NCI-H82 treated with DMSO at 0.1 percent for 48 hours (cell line): ENCODE data around the gene TAF11L11.
"Not testable (repeated sequence)": the region's sequence is repeated elsewhere in the genome, so short reads cannot be mapped to it uniquely, and the experiment has no call there.

ENCODE experiments used
- DNase-seq: peaks from one replicate; lab custom pipeline; 2025; ENCODE audit not compliant: unreplicated experiment; lab: John Stamatoyannopoulos, UW

The TAF11L11 gene

DNA sequence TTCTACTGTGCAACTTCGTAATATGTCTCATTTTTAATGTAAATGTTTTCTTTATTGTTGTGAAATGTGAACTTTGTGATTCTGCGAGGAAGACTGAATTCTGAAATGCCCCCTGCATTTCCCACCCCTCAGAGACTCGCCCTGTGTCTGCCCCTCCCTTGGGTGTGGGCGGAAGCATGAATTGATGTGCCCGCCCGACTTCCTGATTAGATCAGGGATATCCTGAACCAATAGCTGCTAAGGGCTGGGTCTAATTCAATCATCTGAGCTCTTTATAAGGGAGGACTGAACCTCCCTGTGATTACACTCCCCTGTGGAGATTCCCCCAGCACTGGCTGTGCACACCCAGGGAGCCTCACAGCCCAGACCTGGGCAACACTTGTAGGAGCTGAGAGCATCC lies at the start of gene TAF11L11:
TAF11L11 (plus strand) TSS at position 304 of the 400 bp plus-strand sequence.
- not testable (repeated sequence) for DNase-seq

DNA sequence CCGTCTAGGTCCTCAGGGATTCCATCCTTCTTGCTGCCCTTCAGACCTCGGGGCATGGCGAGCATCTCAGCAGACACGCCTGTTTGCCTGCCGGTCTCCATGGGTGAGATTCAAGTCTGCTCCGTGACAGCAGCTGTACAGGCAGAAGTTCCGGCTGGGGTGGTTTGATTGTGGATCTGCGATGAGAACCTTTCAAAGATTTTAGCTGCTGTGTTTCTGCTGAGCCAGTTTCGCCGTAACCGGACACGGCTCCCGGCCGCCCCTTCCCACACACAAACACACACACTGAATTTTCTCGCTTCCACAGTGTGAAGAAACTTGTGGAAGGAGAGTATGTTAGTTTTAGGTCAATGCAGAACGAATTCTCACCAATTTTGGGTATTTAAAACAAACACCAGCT lies 18.3 kb upstream of the TAF11L11 start, which contains the start of gene TAF11L7:
TAF11L7 (minus strand) TSS at position 101 of the 400 bp plus-strand sequence.
- DNase-seq, result not testable (repeated sequence)

DNA sequence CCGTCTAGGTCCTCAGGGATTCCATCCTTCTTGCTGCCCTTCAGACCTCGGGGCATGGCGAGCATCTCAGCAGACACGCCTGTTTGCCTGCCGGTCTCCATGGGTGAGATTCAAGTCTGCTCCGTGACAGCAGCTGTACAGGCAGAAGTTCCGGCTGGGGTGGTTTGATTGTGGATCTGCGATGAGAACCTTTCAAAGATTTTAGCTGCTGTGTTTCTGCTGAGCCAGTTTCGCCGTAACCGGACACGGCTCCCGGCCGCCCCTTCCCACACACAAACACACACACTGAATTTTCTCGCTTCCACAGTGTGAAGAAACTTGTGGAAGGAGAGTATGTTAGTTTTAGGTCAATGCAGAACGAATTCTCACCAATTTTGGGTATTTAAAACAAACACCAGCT lies 13.1 kb upstream of the TAF11L11 start, which contains the start of gene TAF11L8:
TAF11L8 (minus strand) TSS at position 101 of the 400 bp plus-strand sequence.
- DNase-seq, result not testable (repeated sequence)

DNA sequence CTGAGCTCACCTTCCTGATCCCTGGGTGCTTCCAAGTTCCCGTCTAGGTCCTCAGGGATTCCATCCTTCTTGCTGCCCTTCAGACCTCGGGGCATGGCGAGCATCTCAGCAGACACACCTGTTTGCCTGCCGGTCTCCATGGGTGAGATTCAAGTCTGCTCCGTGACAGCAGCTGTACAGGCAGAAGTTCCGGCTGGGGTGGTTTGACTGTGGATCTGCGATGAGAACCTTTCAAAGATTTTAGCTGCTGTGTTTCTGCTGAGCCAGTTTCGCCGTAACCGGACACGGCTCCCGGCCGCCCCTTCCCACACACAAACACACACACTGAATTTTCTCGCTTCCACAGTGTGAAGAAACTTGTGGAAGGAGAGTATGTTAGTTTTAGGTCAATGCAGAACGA lies 9.7 kb upstream of the TAF11L11 start, which contains the start of gene TAF11L9:
TAF11L9 (minus strand) TSS at position 140 of the 400 bp plus-strand sequence.
- not testable (repeated sequence) for DNase-seq

DNA sequence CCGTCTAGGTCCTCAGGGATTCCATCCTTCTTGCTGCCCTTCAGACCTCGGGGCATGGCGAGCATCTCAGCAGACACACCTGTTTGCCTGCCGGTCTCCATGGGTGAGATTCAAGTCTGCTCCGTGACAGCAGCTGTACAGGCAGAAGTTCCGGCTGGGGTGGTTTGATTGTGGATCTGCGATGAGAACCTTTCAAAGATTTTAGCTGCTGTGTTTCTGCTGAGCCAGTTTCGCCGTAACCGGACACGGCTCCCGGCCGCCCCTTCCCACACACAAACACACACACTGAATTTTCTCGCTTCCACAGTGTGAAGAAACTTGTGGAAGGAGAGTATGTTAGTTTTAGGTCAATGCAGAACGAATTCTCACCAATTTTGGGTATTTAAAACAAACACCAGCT lies 6.3 kb upstream of the TAF11L11 start, which contains the start of gene TAF11L10:
TAF11L10 (minus strand) TSS at position 101 of the 400 bp plus-strand sequence.
- not testable (repeated sequence) for DNase-seq

DNA sequence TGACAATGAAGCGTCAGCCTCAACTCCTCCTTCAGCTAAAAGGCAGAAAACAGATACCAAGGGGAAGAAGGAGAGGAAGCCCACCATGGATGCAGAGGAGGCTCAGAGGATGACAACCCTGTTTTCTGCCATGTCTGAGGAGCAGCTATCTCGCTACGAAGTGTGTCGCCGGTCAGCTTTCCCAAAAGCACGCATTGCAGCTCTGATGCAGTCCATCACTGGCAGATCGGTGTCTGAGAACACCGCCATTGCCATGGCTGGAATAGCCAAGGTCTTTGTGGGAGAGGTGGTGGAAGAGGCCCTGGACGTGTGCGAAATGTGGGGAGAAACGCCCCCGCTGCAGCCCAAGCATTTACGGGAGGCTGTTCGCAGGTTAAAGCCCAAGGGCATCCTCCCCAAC lies 968 bp downstream of the TAF11L11 start:
- DNase-seq, result no peak

DNA sequence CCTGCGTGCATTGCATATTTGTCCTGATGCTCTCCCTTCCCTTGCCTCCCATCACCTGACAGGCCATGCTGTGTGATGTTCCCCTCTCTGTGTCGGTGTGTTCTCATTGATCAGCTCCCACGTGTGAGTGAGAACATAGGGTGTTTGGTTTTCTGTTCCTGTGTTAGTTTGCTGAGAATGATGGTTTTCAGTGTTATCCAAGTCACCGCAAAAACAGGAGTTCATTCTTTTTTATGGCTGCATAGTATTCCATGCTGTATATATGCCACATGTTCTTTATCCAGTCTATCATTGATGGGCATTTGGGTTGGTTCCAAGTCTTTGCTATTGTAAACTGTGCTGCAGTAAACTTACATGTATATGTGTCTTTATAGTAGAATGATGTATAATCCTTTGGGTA lies 3.5 kb downstream of the TAF11L11 start:
- DNase-seq, result not testable (repeated sequence)

DNA sequence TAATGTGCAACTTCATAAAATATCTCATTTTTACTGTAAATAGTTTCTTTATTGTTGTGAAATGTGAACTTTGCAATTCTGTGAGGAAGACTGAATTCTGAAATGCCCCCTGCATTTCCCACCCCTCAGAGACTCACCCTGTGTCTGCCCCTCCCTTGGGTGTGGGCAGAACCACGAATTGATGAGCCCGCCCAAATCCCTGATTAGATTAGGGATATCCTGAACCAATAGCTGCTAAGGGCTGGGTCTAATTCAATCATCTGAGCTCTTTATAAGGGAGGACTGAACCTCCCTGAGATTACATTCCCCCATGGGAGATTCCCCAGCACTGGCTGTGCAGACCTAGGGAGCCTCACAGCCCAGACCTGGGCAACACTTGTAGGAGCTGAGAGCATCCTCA lies 6.1 kb downstream of the TAF11L11 start, which contains the start of gene TAF11L12:
TAF11L12 (plus strand) TSS at position 301 of the 400 bp plus-strand sequence.
- not testable (repeated sequence) for DNase-seq

DNA sequence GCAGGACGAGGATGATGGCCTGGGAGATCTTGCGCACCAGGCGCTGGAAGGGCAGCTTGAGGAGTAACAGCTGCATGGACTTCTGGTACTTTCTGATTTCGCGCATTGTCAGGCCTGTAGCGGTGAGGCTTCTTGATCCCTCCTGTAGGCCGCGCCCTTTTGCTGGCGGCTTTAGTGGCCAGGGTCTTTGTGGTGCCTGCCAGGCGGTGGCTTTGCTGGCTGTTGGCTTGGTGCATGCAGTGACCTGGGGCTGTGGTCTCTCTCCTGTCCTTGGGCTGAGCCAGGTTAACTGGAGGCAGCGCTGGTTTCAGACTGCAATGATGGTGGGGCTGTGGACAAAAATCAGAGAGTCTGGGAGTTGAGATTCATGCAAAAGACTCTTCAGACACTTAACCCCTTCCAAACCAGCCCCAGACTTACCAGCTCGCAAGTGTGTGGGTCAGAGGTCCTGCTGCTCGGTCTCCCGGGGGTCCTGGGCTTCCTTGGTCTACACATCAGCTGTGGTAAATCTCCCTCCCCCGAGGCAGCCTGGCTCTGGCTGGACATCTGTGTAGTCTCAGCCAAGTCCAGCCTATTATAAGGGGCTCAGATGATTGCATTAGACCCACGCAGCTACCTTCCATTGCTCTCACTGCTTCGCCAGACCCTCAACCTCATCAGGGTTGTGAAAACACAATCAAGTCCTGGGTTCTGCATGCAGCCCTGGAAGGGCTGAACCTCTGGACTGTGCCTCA lies 11.1 kb downstream of the TAF11L11 start:
- DNase-seq, result no peak

DNA sequence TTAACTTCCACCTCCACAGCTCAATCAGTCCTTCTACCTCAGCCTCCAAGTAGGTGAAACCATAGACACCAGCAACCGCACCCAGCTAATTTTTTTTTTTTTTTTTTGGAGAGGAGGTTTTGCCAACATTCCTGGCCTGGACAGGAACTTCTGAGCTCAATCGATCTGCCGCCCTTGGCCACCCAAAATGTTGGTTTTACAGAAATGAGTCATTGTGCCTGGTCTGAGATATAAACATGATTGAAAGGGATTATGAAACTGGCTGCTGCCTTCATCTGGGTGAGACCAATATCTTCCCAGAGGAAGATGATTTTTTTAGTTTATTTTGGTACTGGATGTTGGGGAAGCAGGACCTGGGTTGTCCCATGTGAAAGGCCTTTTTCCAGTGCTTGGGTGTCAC lies 15.4 kb downstream of the TAF11L11 start:
- DNase-seq, result no peak

DNA sequence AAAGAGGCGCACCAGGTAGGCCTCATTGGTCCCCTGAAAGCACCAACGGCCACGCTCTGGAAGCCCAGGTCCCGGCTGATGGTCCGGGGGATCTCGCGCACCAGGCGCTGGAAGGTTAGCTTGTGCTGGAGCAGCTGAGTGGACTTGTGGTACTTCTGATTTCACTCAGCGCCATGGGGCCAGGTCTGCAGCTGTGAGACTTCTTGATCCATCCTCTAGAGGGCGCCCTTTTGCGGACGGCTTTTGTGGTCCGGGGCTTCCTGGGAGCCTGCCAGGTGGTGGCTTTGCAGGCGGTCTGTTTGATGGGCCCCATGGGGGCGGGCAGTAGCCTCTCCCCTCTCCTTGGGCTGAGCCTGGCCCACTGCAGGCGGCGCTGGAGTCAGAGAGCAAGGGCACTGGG lies 16.6 kb downstream of the TAF11L11 start:
- no peak for DNase-seq

DNA sequence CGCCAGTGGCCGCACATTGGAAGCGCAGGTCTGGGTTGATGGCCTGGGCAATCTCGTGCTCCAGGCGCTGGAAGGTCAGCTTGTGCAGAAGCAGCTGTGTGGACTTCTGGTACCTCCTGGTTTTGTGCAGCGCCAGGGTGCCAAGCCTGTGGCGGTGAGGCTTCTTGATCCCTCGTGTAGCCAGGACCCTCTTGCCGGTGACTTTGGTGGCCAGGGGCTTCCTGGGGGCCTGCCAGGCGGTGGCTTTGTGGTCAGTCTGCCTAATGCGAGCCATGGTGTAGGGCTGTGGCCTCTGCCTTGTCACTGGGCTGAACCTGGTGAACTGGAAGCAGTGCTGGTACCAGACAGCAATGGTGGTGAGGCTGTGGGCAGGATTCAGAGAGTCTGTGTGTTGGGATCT lies 21.7 kb downstream of the TAF11L11 start:
- no peak for DNase-seq

DNA sequence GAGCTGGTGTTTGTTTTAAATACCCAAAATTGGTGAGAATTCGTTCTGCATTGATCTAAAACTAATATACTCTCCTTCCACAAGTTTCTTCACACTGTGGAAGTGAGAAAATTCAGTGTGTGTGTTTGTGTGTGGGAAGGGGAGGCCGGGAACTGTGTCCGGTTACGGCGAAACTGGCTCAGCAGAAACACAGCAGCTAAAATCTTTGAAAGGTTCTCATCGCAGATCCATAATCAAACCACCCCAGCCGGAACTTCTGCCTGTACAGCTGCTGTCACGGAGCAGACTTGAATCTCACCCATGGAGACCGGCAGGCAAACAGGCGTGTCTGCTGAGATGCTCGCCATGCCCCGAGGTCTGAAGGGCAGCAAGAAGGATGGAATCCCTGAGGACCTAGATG lies 27.8 kb downstream of the TAF11L11 start, which contains the start of gene TAF11L13:
TAF11L13 (plus strand) TSS at position 301 of the 400 bp plus-strand sequence.
- DNase-seq, result not testable (repeated sequence)

DNA sequence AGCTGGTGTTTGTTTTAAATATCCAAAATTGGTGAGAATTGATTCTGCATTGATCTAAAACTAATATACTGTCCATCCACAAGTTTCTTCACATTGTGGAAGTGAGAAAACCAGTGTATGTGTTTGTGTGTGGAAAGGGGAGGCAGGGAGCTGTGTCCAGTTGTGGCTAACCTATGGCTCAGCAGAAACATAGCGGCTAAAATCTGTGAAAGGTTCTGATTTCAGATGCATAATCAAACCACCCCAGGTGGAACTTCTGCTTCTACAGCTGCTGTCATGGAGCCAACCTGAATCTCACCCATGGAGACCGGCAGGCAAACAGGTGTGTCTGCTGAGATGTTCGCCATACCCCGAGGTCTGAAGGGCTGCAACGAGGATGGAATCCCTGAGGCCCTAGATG lies 30.2 kb downstream of the TAF11L11 start, which contains the start of gene TAF11L14:
TAF11L14 (plus strand) TSS at position 301 of the 400 bp plus-strand sequence.
- DNase-seq, result no peak

DNA sequence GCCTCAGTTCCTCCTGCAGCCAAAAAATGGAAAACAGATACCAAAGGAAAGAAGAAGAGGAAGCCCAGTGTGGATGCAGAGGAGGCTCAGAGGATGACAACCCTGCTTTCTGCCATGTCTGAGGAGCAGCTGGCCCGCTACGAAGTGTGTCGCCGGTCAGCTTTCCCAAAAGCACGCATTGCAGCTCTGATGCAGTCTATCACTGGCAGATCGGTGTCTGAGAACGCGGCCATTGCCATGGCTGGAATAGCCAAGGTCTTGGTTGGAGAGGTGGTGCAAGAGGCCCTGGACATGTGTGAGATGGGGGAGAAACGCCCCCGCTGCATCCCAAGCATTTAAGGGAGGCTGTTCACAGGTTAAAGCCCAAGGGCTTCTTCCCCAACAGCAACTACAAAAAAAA lies 45.2 kb downstream of the TAF11L11 start:
- not testable (repeated sequence) for DNase-seq

DNA sequence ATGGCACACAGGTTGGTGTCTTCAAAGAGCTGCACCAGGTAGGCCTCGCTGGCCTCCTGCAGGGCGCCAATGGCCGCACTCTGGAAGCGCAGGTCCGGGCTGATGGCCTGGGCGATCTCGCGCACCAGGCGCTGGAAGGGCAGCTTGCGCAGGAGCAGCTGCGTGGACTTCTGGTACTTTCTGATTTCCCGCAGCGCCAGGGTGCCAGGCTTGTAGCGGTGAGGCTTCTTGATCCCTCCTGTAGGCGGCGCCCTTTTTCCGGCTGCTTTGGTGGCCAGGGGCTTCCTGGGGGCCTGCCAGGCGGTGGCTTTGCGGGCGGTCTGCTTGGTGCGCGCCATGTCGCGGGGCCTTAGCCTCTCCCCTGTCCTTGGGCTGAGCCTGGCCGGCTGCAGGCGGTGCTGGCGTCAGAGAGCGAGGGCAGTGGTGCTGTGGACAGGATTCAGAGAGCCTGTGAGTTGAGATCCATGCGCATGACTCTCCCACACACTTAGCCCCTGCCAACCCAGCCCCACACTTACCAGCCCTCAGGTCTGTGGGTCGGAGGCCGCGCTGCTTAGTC lies 51.3 kb downstream of the TAF11L11 start:
- DNase-seq, result not testable (repeated sequence)
